ENCODE results near the gene PLAC9.
"Not testable (repeated sequence)": the region's sequence is repeated elsewhere in the genome, so short reads cannot be mapped to it uniquely, and the experiment has no call there.

Gene PLAC9

GRCh38 chr10:80140251-80140650, 7.7 kb downstream of the PLAC9 start:
- DNase-seq = no peak

DNA sequence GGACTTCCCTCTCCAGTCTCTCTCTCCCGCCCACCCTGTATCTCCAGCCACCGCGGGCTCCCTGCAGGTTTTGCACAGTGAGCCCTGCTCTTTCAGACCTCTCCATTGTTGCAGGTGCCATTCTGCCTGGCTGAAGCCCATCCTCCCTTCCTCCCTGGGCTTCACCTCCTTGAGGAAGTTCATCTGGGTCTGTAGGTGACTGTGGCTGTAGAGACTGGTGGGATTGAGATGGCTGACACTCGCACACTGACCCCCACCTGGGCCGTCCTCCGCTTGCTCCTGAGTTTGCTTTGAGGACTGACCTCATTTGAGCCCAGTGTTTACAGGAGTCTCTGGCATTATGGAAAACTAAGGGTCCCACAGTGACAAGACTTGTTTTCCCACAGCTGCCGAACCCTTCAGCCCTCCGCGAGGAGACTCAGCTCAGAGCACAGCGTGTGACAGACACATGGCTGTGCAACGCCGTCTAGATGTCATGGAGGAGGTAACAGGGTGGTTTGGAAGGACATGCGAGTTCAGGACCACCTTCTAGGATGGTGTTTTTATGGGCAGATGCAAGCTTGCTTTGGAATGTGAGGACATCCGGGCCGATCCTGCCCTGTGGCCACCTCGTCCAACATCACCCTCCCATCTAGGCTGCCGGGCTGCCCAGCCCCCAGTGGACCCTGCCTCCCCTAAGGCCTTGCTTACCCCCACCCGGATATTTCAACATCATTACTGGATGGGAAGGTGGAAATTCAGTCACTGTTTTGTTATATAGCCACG, 9.3 kb downstream of the PLAC9 start:
- no peak for DNase-seq

DNA sequence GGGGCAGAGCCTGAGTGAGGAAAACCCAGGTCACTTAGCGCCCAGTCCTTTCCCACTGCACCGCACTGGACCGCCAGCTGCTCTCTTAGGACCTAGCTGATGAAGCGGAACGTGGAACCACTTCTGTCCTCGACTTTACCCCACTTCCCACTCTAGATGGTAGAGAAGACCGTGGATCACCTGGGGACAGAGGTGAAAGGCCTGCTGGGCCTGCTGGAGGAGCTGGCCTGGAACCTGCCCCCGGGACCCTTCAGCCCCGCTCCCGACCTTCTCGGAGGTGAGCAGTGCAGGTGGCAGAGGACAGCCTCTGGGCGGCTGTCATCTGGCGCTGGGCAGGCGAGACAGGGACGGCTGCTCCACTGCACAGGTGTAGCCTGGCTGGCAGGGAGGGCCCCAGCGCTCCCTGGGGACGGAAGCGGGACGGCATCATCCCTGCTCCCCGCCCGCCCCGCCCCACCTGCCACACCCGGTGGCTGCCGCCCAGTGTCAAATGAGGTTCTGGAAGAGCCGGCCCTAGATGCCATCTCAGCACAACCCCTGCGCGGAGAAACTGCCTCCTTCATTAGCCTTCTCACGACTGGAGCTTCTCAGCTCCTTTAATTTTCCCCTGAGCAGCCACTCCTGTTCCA, 11.7 kb downstream of the PLAC9 start:
- DNase-seq = no peak

DNA sequence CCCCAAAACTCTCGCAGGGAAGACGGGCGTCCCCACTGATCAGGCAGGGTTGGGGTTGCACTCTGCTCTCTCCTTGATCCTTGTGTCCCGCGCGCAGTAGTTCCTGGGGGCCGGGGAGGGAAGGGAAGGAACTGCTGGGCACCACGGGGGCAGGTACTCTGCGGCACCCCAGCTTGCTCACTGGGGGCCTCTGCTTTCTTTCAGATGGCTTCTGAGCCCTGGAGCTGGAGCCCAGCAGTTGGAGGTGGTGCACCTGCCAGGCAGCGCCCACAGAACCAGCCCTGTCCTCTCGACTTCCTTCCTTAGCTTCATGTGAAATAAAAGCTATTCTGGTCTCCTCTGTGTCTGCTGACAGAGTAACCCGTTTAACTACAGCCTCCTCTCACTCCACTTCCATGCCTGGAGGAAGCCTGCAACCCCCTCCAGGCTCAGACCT, 12.2 kb downstream of the PLAC9 start:
- DNase-seq = no peak

GRCh38 chr10:80145406-80146308, 13.1 kb downstream of the PLAC9 start:
- DNase-seq = not testable (repeated sequence)

DNA sequence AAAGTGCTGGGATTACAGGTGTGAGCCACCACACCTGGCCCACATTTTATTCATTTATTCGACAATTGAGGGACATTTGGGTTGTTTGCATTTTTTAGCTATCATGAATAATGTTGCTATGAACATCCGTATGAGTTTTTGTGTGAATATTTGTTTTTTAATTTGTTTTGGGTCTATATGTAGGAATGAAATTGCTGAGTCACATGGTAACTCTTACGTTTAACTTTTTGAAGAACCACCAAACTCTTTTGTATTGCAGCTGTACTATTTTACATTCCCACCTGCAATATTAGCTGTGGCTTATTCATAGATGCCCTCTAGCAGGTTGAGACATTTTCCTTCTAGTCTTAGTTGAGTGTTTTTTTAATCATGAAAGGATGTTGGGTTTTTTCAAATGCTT, 14.4 kb downstream of the PLAC9 start:
- no peak for DNase-seq

DNA sequence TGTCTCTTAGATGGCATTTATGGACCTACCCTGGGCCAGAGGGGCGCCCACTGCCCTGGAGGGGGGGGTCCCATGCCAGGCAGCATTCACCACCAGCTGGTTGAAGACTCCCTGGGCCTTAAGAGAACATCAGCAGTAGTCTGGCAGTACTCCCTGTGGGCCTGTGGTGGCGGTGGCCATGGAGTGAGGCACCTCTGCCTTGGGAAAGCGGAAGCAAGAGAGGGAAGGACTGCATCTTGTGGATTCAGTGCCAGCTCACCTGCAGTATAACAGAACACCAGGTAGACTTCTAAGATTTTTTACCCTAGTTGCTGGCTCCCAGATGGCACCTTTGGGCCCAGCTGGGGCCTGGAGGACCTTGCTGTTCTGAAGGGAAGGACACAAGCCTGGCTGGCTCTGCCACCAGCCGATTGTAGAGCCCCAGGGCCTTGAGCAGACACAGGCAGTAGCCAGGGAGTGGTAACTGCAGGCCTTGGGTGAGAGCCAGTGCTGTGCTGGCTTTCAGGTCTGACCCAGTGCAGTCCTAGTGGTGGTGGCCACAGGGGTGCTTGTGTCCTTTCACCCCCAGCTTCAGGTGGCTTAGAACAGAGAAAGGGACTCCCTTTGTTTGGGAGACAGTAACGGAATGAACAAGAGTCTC, 15.8 kb downstream of the PLAC9 start:
- DNase-seq = no peak

- no peak for DNase-seq
These were observed 16.6 kb downstream of the PLAC9 start for GRCh38 chr10:80149123-80149522.

GRCh38 chr10:80150172-80150571, 17.6 kb downstream of the PLAC9 start:
- DNase-seq = no peak

- DNase-seq = no peak
These were observed 20.3 kb downstream of the PLAC9 start for GRCh38 chr10:80152820-80153219.

DNA sequence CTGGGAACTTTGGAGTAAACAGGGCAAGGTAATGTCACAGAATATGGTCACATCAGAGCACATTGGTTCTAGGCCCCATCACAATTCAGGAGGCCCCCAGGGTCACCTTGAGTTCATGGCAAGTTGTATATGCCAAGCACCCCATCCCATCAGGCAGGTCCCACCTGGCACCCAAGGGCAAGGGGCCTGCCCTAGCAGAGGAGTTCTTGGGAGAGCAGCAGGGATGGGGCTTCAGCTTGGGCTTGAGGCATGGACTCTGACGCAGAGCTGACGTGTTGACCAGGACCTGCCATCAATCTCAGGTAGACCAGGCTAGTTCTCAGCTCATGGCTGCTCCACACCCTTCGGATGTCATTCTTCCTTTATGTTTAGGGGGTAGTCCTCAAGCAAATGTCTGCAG, 20.9 kb downstream of the PLAC9 start:
- no peak for DNase-seq

- DNase-seq = no peak
These were observed 22.1 kb downstream of the PLAC9 start for GRCh38 chr10:80154626-80154977.

GRCh38 chr10:80154978-80155695, 22.6 kb downstream of the PLAC9 start:
- DNase-seq = no peak

DNA sequence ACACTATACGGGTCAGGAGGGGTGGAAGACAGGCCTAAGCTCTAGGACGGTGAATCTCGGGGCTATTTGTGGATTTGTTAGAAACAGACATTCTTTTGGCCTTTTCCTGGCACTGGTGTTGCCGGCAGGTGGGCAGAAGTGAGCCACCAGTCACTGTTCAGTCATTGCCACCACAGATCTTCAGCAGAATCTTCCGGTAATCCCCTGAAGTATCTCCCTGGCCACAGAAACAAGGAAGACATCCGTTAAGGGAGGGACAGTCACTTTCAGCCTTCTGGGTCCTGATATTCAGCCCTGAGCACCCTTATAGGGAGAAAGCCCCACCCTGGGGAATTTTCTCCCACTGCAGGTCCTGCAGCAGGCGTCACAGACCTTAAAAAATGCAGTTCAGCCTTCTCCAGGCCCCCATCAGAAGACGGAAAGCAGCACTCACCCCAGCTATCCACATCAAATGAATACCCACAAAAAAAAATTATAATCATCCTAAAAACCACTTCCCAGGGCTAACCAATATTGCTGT, 23.2 kb downstream of the PLAC9 start:
- DNase-seq = no peak

DNA sequence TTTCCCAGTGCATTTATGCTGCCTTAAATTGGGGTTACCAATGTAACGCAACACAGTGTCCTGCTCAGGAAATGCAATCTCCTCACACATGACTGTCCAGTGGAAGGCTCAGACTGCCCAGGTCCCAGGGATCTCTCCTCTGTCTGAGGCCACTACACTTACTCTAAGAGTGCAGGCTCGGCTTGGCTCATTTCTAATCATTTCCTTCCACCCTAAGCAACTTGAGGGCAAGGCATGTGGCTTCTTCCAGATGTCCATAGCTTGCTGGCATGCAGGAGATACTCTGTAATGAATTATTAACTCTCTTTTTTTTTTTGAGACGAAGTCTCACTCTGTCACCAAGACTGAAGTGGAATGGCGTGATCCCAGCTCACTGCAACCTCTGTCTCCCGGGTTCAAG, 23.7 kb downstream of the PLAC9 start:
- no peak for DNase-seq

DNA sequence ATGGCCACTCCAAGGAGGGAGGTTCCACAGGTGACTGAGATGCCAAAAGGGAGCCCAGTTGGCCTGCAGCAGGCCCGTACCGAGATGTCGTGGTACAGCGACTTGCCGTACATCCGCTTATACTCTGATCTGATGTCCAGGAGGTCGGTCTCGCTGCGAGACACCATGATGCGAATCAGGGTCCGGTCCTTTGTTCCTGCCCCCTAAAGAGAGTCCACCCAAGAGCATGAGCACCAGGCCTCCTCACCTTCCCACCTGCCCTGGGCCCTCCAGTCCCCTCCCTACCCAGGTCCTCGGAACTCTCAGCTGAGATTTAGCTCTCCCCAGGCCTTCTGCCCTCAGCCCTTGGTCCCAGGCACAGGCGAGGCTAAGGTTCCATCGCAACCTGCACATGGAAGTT, 25.0 kb downstream of the PLAC9 start:
- no peak for DNase-seq

DNA sequence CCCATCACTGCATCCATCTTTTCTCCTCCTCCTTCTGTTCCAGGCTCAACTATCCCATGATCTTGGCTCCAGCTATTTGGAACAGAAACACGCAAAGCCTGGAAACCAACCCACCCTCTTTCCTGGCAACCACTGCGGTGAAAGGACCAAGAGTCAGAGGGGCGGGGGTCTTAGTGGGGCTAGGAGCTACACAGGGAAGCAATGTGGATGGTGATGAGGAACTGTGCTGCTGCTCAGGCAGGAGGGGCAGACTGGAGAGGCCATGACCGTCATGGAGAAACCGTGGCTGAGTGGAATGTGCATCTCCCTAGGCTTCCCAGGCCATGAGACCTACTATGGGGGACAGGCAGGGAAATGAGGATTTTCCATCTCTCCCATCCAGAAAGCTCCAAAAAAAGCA, 25.6 kb downstream of the PLAC9 start:
- no peak for DNase-seq

DNA sequence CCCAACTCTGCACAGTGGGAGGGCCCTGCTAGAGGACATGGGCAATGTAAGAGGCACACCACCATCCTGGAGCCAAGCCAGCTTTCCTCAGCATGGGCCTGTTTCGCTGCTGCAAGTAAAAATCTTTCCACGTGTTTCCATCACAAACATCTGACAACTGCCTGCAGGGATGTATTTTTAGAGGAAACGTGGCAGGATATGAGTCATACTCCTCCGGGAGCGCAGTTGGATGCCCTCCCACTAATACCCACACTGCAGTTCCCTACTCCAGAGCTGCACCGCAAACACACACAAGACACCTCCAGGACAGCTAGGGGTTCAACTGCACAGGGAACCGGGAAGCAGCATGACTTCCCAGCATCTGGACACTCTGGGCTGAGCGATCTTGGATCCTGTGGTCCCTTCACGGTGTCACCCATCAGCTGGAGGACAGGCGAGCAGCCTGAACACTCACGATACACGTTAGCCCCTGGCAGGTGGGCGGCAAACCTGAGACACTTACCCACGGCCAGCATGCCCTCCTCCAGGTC, 26.1 kb downstream of the PLAC9 start:
- DNase-seq = no peak

DNA sequence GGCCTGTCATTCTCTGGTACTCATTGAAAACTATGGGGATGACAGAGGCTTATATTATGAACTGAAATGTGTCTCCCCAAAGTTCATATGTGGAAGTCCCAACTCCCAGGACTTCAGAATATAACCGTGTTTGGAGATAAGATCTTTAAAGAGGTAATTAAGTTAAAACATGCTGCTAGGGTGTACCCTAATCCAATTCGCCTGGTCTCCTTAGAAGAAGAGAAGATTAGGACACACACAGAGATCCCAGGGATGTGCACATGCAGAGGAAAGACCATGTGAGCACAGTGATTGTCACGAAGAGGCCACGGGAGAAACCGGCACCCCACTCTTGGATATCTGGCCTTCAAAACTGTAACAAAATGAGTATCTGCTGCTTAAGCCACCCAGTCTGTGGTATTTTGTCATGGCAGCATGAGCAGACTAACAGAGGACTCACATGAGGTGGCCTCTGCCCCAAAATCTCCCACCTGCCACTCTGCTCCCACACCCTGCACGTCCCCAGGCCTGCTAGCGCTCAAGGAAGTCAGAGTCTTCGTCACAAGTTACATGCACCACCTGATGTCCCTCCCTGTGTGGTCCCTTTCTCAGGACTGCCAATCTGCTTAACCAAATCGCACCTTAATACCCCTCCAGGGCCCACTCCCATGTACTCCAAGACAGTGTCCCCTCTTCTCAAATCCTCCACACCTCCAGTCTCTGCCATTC, 26.8 kb downstream of the PLAC9 start:
- DNase-seq = no peak

DNA sequence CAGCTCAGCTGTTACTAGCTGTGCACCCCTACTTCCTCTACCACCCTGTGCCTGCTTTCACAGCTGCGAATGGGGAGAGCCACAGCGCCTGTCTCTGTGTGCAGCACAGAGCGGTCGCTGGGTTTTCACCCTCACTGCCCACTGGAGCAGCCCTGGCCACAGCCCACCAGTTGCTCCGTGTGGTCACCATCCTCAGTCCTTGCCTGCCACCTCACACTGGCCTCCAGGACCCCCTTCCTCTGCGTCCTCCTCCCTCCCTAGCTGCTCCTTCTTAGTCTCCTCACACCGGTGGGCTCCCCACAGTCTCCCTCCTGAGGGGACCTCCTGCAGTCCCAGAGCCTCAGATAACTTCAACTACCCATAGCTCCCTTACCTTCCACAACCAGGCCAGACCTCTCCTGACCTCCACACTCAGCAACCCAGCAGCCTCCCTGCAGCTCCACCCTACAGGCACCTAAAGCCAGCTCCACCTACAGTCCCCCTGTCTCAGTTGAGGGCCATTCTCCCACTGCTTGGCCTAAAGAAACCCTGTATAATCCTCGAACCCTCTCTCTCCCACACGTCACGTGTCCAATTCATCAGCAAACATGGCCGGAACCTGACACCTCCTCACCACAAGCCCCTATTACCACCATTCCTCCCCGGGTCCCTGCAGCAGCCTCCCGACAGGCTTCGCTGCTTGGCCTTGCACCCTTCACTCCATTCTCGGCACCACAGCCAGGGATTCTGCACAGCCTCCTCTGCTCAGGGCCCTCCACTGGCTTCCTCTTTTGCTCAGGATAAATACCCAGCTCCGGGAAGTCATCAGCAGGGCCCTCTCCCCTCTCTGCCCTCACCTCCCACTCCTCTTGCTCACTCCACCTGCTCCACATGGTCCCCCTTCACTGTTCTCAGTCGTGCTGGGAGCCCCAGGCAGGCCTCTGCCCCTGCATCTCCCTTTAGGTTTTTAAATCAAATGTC, 28.1 kb downstream of the PLAC9 start:
- DNase-seq = no peak
